GM10847 (cell line): ENCODE measurements around the gene ZNF236.

Source experiments
- POLR2A ChIP-seq: IDR thresholded peaks from 2 replicates; pipeline ENCODE4 v1.6.1; 2011; ENCODE audit not compliant: insufficient read length; ENCODE audit errors: extremely low read depth

The ZNF236 gene

DNA sequence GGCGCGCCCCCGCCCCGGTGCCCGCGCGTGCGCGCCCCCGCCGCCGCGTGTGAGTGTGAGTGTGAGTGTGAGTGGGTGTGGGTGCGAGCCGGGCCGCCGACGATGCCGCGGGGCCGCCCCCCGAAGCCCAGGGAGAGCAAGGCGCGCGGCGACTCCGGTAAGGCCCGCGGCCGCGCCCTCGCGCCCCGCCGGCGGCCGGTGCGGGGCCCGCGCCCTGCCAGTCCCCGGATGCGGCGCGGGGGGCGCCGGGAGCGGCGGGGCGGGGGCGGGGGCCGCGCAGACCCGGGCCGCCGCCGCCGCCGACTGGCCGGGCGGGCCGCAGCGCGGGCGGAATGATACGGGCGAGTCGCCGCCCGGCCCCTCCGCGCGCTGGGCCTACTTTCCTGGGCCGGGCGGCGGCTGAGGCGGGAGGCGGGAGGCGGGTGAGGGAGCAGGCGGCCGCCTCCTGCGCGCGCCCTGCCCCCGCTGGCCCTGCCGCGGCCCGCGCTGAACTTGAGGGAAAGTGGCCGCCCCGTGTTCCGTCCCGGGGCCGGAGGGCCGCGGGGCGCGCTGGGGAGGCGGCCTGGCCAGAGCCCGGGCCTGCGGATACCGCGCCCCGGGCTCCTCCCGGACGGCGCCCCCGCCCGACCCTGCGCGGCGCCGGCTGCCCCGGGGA, at the start of gene ZNF236:
Gene ZNF236 (plus strand): TSS at position 52 of the 655 bp plus-strand sequence. CDS start 51 bp downstream, at position 103.
- peak; percentile 65 for TF ChIP-seq POLR2A

GRCh38 chr18:76772665-76773064, 49.7 kb upstream of the ZNF236 start:
- TF ChIP-seq POLR2A: no peak

GRCh38 chr18:76783786-76784484, 38.4 kb upstream of the ZNF236 start:
- TF ChIP-seq POLR2A: no peak

- TF ChIP-seq POLR2A: no peak
These were observed 36.5 kb upstream of the ZNF236 start for GRCh38 chr18:76785872-76786271.

DNA sequence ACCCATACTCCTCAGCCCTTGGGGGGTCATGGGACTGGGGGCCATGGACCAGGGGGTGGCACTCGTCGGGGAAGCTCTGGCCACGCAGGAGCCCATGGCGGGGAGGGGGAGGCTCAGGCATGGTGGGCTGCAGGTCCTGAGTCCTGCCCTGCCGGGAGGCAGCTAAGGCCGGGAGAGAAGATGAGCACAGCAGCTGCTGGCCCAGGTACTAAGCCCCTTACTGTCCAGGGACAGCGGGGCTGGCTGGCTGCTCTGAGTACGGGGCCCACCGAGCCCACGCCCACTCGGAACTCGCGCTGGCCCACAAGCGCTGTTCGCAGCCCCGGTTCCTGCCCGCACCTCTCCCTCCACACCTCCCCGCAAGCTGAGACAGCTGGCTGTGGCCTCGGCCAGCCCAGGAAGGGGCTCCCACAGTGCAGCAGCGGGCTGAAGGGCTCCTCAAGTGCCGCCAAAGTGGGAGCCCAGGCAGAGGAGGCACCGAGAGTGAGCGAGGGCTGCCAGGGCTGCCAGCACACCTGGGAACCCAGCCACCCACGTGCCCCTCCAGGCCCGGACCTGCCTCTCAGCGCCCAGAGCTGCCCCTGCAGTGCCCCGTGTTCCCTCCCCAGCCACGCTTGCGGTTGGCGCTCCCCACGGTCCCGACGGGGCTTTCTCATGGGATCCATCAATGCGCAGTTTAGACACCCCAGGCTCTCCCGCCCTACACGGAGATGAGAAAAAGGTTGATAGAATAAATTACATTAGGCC, 33.6 kb upstream of the ZNF236 start:
- no peak for TF ChIP-seq POLR2A

- TF ChIP-seq POLR2A: no peak
These were observed 31.3 kb upstream of the ZNF236 start for GRCh38 chr18:76791106-76791505.

DNA sequence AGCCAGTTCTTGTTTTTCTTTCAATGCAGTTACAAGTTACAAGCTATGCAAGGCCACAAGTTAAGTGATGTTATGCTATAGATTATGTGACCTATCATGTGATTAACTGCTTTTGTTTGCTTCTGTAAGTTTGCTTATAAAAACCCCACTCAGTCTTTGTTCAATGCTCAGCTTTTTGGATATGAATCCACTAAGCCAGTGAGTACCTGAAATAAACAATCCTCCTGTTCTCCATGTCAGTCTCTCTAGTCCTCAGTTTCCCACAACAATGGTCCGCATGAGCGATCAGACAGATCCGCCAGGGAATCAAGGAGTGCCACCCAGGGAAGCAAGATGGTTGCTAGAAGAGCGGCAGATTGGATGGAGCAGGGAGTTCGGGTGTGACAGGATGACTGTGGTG, 30.7 kb upstream of the ZNF236 start:
- no peak for TF ChIP-seq POLR2A

DNA sequence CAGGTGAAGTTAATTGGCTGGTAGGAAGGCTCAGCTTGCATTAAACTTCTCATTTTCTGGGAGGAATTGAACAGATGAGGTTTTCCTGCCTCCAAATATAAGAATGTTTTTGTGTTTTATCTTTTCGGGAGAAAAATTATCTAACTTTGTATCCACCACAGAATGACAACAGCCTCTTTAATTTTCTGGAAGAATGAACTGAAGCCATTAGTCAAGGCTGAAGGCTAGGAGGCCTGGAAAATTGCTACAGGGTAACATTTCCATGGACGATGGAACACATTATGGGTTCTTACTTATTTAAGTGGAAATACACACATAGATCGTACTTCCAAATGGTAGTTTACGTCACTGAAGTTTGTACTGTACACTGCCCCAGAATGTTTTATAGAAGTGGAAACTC, 28.0 kb upstream of the ZNF236 start:
- no peak for TF ChIP-seq POLR2A

- TF ChIP-seq POLR2A: no peak
These were observed 20.5 kb upstream of the ZNF236 start for GRCh38 chr18:76801567-76802505.

DNA sequence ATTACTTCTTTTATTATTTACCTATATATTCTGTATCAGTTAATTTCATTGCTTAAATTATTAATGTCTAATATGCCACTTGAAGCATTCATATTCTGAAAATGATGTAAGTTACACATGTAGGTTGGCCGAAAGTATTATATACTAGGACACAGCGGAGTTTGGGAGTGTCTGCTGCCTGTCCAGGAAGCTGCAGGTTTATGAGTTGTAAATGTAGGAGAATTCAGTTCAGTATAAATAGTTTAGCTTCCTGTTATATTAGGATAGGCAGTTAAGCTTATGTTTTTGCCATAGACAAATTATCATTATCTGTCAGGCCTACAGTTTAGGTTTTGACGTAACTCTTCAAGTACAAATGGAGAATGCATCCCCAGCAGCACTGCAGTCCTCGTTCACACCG, 18.9 kb upstream of the ZNF236 start:
- TF ChIP-seq POLR2A: no peak

DNA sequence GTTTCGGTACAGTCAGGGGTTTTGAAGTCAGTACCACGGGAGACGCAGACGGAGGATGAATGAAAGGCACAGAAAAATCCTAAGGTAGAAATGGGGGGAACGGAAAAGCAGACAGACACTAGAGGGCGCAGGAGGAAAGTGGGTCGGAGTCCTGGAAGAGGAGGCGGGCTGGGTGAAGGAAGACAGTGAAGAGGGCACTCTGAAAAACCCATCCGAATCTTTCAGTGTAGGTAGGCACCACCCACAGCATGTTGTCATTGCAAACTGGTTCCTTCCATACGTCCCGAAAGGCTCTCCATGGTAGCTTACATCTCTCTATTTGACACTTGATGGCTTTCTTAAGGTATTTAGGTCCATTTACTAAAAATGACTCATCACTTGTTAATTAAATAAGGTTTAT, 18.5 kb upstream of the ZNF236 start:
- TF ChIP-seq POLR2A: no peak

DNA sequence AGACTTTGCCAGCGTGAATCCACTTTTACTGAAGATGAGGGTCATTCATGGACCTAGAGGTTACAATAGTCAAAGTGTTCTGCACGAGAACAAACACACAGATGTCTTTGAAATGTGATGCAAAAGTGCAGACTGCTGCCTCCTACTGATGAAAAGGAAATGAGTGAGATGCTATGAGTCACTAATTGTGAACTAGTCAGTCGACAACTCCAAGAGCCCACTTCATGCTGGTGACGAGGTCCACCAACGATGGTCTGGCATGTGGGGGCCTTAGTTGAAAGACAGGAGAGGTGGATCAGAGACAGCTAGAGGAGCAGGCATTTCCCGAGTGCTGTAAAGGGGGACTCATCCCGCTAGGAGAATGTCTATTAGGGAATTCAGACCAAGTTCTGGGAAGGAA, 17.1 kb upstream of the ZNF236 start:
- TF ChIP-seq POLR2A: no peak

- no peak for TF ChIP-seq POLR2A
These were observed 16.1 kb upstream of the ZNF236 start for GRCh38 chr18:76806301-76806700.

DNA sequence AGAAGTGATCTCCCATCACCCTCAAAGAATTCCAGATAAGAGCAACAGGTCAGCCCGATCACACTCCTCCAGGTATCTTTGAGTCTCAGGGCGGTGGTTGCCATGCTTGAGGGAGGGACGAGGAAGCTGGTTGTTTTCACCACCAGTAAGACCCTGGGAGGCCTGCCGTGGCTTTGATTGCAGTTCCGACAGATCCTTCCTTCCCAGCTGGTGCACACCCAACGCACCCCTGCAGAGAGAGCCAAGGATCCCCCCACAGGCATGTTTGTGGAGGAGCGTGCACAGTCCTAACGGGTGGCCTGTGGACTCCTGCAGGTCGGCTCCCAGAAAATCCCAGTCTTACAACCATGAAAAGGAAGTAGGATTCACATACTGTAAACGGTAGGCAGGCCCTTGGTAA, 13.8 kb upstream of the ZNF236 start:
- no peak for TF ChIP-seq POLR2A

- TF ChIP-seq POLR2A: no peak
These were observed 8.1 kb upstream of the ZNF236 start for GRCh38 chr18:76814256-76814655.
